Astrocyte of the spinal cord (primary cell): ENCODE results near the gene CMTR1.

Experiments used
- DNase-seq: peaks from one replicate; pipeline ENCODE4 v3.0.0; 2011; ENCODE audit warnings: low read depth, low spot score
- H3K4me3 ChIP-seq: 2 replicates; pipeline ENCODE4 v1.5.1; 2011; ENCODE audit warnings: low read depth, mild to moderate bottlenecking, low read length, moderate library complexity
- in situ Hi-C: cut with HindIII; loops from 2 replicates; pipeline ENCODE4 v1.10.0; 2017; ENCODE audit warnings: low sequenced_read_pairs
- TF ChIP-seq, protein P1 (sequence below): IDR thresholded peaks from 2 replicates; pipeline ENCODE4 v1.5.1; 2012; ENCODE audit warnings: low read depth, mild to moderate bottlenecking, low read length, inconsistent platforms

Gene CMTR1

DNA sequence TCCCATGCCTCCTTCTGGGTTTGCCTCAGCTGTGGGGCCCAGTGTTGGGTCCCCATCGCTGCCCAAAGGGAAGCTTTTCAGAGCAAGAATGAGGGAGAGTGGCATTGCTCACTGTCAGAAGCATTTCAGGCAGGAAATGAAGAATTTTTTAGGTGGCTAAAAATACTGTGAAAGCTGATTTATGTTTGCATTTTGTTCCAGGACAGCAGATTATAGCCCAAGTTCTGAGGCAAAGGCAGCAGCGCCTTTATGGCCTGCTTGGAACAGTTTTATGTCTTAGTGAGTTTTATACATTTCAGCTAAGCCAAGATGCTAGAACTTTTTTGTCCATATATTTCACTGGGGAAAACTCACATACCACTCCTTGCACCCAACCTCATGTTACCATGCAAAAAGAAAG lies 71.0 kb downstream of the CMTR1 start:
- TF ChIP-seq, protein P1, sequence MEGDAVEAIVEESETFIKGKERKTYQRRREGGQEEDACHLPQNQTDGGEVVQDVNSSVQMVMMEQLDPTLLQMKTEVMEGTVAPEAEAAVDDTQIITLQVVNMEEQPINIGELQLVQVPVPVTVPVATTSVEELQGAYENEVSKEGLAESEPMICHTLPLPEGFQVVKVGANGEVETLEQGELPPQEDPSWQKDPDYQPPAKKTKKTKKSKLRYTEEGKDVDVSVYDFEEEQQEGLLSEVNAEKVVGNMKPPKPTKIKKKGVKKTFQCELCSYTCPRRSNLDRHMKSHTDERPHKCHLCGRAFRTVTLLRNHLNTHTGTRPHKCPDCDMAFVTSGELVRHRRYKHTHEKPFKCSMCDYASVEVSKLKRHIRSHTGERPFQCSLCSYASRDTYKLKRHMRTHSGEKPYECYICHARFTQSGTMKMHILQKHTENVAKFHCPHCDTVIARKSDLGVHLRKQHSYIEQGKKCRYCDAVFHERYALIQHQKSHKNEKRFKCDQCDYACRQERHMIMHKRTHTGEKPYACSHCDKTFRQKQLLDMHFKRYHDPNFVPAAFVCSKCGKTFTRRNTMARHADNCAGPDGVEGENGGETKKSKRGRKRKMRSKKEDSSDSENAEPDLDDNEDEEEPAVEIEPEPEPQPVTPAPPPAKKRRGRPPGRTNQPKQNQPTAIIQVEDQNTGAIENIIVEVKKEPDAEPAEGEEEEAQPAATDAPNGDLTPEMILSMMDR: no peak
- H3K4me3 ChIP-seq: no peak overlapping the region
- in situ Hi-C loops: no loop called here
- DNase-seq: no peak

DNA sequence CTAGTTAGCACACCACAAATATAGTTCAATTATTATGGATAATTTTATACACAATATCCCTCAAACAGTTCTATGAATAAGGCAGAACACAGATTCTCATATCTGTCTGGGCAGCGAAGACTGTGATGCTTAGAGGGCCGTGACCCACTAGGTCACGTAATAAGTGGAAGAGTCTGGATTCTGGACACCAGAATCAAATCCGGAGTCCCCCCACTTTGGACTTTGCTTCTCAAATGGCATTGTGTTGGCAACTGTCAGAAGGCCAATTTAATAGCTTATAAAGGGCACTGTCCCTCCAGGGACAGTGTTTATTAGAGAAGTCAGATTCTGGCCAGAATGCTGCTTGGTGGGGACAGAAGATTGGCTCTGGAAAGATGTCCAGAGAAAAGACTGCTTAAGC lies 73.5 kb downstream of the CMTR1 start:
- no peak overlapping the region for H3K4me3 ChIP-seq
- in situ Hi-C loops: no loop called here
- TF ChIP-seq, protein P1: no peak
- DNase-seq: no peak

DNA sequence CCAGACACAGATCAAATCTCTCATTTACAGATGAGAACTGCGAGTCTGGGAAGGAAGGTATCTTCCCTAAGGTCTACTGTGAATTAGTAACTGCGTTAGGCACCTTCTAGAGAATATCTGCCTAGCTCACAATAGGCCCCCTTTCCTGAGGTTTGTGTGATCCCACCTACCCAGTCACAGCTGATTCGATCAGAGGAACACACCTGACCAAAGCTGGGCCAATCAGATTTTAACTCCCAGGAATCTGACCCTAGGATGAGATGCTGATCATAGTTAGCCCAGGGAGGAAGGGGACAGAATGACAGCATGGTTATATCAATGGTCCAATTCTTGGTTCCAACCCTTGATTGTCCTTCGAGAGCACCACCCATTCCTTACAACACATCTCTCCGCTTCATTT lies 74.1 kb downstream of the CMTR1 start:
- DNase-seq: no peak
- in situ Hi-C loops: no loop called here
- TF ChIP-seq, protein P1: no peak

DNA sequence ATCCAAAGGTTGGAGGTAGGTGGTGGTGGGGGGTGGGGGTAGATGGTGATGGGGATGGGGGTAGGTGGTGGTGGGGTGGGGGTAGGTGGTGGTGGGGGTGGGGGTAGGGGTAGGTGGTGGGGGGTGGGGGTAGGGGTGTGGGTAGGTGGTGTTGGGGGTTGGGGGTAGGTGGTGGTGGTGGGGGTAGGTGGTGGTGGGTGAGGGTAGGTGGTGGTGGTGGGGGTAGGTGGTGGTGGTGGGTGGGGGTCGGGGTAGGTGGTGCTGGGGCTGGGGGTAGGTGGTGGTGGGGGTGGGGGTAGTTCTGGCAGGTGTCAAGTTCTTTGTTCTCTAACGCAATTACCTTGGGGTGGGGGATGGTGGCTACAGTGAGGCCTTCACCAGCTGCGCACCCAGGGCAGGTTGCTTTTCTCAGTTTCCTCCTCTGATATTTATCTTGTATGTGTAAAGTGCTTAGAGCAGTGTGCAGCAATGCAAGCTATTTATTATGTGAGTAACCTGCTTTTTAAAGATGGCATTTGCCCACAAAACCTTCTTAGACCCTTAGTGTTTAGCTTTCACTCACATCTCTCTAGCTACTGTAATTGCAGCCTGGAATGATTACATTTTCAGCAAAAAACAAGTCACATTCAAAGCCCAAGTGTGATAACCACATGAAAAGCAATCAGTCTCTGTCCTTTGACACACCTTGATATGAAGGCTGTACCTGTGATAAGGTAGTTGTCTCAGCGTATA lies 74.8 kb downstream of the CMTR1 start:
- no peak for DNase-seq
- no peak overlapping the region for H3K4me3 ChIP-seq
- in situ Hi-C loops: no loop called here
- TF ChIP-seq, protein P1: no peak

More for the DNA sequence above, 74.1 kb downstream of the CMTR1 start:
- H3K4me3 ChIP-seq: no peak overlapping the region

DNA sequence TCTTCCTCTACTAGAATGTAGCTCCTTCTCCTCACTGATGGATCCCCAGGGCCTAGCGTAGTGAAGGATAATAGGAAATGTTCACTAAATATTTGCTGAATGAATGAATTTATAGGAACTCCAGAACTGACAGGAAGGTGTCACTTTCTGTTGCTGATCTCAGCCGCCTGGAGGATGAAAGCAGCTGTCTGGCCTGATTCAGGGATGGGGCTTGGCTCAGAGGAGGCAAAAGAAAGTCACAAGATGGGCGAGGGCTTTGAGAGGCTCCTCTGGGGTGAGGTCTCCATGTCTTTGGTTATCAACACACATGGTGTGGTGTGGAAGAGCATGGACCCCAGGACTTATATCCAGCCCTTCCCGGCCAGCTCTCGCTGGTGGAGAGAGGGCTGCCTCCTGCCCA lies 78.2 kb downstream of the CMTR1 start:
- H3K4me3 ChIP-seq: no peak overlapping the region
- in situ Hi-C loops: no loop called here
- DNase-seq: no peak
- TF ChIP-seq, protein P1: no peak

DNA sequence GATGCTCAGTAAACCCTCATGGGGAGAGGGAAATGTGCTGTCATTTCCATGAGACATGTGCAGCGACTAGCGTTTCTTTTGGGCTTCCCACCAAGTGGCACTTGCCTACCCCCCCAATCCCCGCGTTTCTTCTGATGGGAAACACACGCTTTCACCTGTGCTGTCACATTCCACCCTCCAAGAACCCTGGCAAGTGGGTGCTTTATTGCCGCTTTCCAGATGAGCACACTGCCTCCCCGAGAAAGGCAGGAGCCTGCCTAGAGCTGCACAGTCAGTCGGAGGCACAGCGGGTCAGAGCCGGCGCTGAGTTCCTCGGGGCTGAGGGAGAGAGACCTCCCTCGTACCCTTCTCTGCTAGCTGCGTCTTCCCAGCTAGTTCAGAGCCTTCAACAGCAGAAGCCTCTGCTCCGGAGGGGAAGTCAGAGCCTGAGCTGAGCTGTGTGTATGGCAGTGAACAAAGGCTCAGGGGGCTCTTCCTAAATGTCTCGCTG lies 78.9 kb downstream of the CMTR1 start:
- no peak for DNase-seq
- no peak overlapping the region for H3K4me3 ChIP-seq
- TF ChIP-seq, protein P1: no peak
- in situ Hi-C loops: no loop called here
